Measurements from ENCODE around the gene MON1B.
"Not testable (repeated sequence)": the region's sequence is repeated elsewhere in the genome, so short reads cannot be mapped to it uniquely, and the experiment has no call there.

Gene MON1B

DNA sequence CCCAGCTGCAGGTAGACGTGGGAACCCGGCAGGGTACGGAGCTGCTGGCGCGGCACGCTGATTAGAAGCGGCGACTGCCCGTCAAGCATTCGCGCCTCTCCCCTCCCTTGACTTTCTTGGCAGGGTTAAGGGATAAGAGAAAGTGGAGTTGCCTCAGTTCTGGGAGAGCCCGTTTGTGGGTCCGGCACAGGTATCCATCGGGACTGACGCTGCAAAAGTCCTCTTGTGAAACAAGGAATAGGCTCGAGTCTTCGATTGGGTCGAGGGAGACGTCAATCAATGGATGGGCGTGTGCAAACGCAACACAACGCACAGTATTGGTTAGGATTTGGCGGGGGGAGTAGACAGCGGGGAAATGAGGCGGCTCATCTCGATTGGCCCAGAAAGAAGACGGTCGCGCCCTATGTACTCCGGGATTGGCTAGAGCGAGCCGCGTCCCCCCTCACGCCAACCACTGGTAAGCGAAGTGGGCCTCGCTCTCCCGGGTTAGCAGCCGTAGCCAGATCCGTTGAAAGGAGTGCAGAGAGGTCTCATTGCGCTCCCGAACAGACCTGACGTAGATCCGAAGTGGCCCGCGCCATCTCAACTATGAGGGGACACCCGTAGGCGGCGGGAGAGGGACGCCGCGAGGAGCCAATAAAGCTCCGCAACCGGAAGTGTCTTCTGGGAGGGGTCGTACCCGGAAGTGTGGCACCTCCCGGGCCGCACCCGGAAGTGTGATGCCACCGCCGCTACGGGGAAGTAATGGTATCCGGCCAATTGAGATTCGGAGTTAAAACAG lies at the start of gene MON1B:
MON1B (plus strand) TSS at position 713 of the 781 bp plus-strand sequence. CDS start 296 bp downstream, outside the sequence.
- TF ChIP-seq, protein P1, sequence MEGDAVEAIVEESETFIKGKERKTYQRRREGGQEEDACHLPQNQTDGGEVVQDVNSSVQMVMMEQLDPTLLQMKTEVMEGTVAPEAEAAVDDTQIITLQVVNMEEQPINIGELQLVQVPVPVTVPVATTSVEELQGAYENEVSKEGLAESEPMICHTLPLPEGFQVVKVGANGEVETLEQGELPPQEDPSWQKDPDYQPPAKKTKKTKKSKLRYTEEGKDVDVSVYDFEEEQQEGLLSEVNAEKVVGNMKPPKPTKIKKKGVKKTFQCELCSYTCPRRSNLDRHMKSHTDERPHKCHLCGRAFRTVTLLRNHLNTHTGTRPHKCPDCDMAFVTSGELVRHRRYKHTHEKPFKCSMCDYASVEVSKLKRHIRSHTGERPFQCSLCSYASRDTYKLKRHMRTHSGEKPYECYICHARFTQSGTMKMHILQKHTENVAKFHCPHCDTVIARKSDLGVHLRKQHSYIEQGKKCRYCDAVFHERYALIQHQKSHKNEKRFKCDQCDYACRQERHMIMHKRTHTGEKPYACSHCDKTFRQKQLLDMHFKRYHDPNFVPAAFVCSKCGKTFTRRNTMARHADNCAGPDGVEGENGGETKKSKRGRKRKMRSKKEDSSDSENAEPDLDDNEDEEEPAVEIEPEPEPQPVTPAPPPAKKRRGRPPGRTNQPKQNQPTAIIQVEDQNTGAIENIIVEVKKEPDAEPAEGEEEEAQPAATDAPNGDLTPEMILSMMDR (conservative IDR thresholded peaks at IDR 0.05; ENCODE audit: low read length) = no peak; the same call in 1 of the 2 replicates
- DNase-seq (ENCODE audit: low read depth) = peak; percentile 99
- peak within 1 kb of the TSS; percentile 97 for H3K4me3 ChIP-seq (ENCODE audit: low read length)

DNA sequence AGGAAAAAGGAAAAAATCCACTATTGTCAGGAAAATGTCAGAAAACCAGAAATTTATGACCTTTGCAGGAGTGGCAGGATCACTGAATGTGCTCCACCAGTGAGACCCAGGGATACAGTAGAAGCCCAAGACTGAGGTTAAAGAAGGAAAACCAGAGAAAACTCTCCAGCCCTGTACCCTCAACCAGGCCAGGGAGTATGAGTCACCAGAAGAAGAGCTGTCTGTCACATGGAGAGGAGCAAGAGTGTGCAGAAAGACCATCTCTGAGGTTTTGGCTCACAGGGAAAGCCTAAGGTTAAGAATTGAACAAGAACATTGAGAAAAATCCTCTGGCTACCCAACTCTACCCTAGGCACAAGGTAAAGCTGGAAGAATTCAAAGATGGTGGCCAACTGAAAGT lies 47.6 kb upstream of the MON1B start:
- DNase-seq (ENCODE audit: low read depth) = no peak
- TF ChIP-seq, protein P1 (conservative IDR thresholded peaks at IDR 0.05; ENCODE audit: low read length) = no peak
- no peak overlapping the region for H3K4me3 ChIP-seq (ENCODE audit: low read length)

DNA sequence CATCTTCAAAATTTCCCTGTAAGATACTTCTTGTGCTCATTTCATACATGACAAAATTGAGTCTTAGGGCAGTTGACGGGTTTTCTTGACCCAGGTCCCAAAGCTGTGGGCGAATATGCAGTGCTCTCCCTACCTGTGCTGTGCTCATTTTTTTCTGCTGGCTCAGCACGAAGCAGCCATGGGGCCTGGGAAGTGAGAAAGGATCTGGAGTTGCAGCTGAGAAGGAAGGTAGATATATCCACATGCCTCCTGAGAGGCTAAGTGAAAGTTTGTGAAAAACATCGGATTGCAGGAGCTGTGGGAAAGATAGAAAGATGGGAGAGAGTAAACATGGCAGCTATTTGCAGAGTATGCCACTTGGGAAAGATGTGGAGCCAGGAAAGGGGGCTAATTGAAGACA lies 42.9 kb upstream of the MON1B start:
- no peak overlapping the region for H3K4me3 ChIP-seq (ENCODE audit: low read length)
- TF ChIP-seq, protein P1 (conservative IDR thresholded peaks at IDR 0.05; ENCODE audit: low read length) = no peak
- DNase-seq (ENCODE audit: low read depth) = no peak

DNA sequence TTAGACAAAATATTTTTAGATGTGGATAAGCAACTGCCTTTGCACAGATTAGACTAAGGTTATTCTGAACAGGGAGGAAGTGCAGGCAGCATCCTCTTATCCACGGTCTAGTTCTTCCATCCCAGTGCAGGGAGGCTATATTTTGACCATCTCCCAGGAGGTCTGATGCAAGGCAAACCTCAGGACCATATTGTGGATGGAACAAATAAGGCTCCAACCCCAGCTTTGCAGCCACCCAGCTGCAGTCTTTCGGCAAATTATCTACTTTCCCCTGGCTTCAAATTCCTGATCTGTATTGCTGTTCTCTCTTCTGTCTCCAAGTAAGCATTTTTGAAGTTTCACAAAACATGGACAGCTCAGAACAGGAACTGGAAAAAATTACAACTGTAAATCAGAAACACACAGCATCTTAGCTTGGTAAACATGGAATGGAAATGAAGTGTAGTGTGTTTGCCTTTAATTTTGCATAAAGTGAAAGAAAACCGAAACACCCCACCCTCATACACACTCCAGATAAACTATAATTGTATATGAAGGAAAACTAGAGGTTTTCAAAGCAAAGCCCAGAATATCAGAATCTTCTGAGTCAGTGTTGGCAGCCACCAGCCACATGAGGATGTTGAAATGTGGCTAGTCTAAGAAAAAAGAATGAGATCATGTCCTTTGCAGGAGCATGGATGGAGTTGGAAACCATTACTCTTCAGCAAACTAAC lies 33.5 kb upstream of the MON1B start:
- no peak overlapping the region for H3K4me3 ChIP-seq (ENCODE audit: low read length)
- DNase-seq (ENCODE audit: low read depth) = no peak
- TF ChIP-seq, protein P1 (conservative IDR thresholded peaks at IDR 0.05; ENCODE audit: low read length) = no peak

DNA sequence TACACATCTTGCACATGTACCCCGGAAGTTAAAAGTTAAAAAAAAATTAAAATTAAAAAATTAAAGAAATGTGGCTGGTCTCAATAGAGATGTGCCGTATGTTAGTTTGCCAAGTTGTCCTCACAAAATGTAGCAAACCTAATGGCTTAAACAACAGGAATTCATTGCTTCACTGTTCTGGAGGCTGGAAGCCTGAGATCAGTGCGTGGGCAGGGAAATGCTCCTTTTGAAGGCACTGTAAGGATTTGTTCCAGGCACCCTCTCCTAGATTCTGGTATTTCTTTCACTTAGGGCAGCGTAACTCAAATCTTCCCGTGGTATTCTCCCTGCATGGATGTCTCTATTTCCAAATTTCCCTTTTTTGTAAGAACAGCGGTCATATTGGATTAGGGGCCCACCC lies 32.7 kb upstream of the MON1B start:
- DNase-seq (ENCODE audit: low read depth) = no peak
- TF ChIP-seq, protein P1 (conservative IDR thresholded peaks at IDR 0.05; ENCODE audit: low read length) = no peak
- no peak overlapping the region for H3K4me3 ChIP-seq (ENCODE audit: low read length)

DNA sequence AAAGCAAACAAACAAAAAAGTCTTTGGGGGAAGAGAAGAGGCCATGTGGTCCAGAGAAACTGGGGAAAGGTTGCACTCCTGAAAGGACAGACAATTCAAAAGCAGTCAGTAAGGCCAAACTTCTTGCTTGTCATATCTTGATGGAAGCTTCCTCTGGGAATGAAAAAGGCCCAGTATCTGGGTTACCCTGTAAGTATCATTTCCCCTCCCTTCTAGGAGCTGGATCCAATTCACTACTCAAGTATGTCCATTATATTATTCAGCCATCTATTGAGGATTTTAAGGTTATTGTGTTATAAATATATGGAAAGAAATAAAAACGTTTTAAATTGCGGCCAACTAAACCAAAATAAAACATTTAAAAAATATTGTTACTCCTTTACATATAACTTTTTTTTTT lies 26.0 kb upstream of the MON1B start:
- TF ChIP-seq, protein P1 (conservative IDR thresholded peaks at IDR 0.05; ENCODE audit: low read length) = no peak
- no peak overlapping the region for H3K4me3 ChIP-seq (ENCODE audit: low read length)
- DNase-seq (ENCODE audit: low read depth) = no peak

DNA sequence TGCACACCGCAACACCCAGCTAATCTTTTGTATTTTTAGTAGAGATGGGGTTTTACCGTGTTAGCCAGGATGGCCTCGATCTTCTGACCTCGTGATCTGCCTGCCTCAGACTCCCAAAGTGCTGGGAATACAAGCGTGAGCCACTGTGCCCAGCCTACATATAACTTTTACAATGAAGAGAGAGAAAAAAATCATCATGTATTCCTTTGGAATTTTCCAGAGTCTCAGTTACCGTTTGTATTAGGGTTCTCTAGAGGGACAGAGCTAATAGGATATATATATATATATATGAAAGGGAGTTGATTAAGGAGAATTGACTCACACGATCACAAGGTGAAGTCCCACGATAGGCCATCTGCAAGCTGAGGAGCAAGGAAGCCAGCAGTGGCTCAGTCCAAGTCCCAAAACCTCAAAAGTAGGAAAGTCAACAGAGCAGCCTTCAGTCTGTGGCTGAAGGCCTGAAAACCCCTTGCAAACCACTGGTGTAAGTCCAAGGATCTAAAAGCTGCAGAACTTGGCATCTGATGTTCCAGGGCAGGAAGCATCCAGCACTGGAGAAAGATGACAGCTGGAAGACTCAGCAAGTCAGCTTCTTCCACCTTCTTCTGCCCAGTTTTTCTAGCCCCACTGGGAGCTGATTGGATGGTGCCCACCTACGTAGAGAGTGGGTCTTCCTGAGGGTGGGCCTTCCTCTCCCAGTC lies 25.3 kb upstream of the MON1B start:
- not testable (repeated sequence) for DNase-seq (ENCODE audit: low read depth); H3K4me3 ChIP-seq (ENCODE audit: low read length)

Measured in AG10803 (cell line).